ENCODE results near the gene UPK2. TPM values are rescaled to one million over a fixed set of nuclear protein-coding genes. Genes with fewer than 3 reads are reported as not detected.

UPK2 gene
- total and polyA plus RNA-seq, 2 of the 13 experiments (the other 11 are each of a cell fraction or from before 2014, with no cell fraction given) = not detected

- no peak for TF ChIP-seq ZSCAN29 (CRISPR knock-in tag; conservative IDR thresholded peaks at IDR 0.05)
- TF ChIP-seq AGO1 (IDR thresholded peaks at IDR 0.05; ENCODE audit: low read depth, low read length, poor library complexity, severe bottlenecking) = no peak
- TF ChIP-seq ZNF275 (CRISPR knock-in tag; IDR thresholded peaks at IDR 0.05; ENCODE audit: borderline replicate concordance) = no peak
- no peak for TF ChIP-seq BCL6 (CRISPR knock-in tag; IDR thresholded peaks at IDR 0.05)
- no peak for TF ChIP-seq MAFG (CRISPR knock-in tag; IDR thresholded peaks at IDR 0.05)
- TF ChIP-seq ZFP91 (CRISPR knock-in tag; IDR thresholded peaks at IDR 0.05; ENCODE audit: borderline replicate concordance) = 0 out of 2 replicates have a peak, but pooled peaks have one; percentile 8
- TF ChIP-seq ZFP62 (CRISPR knock-in tag; IDR thresholded peaks at IDR 0.05) = no peak
- no peak for TF ChIP-seq NR2F2 (IDR thresholded peaks at IDR 0.05; ENCODE audit: borderline replicate concordance, low read depth)
- TF ChIP-seq PATZ1 (CRISPR knock-in tag; IDR thresholded peaks at IDR 0.05) = peak; percentile 48; the same call in 1 of the 2 replicates
- TF ChIP-seq RNF219 (CRISPR knock-in tag; IDR thresholded peaks at IDR 0.05) = no peak
- no peak for TF ChIP-seq ZNF615 (CRISPR knock-in tag; IDR thresholded peaks at IDR 0.05; ENCODE audit: borderline replicate concordance)
- no peak for TF ChIP-seq PRPF4 (IDR thresholded peaks at IDR 0.05; ENCODE audit: low read depth, low read length, poor library complexity, severe bottlenecking)
- no peak for TF ChIP-seq MBNL3 (CRISPR knock-in tag; conservative IDR thresholded peaks at IDR 0.05)
- TF ChIP-seq NFE2L1 (CRISPR knock-in tag; IDR thresholded peaks at IDR 0.05; ENCODE audit: borderline replicate concordance) = no peak
- 0 out of 2 replicates have a peak, but pooled peaks have one; percentile 43 for TF ChIP-seq ELF1 (CRISPR knock-in tag; IDR thresholded peaks at IDR 0.05)
- TF ChIP-seq ZFP36L2 (CRISPR knock-in tag; IDR thresholded peaks at IDR 0.05) = no peak
These were observed 26.5 kb upstream of the UPK2 start (continued) for GRCh38 chr11:118929501-118930093.

All from HepG2 (cell line).